IMR-90 (cell line): ENCODE measurements around the gene DKK3. TPM values are rescaled to one million over a fixed set of nuclear protein-coding genes. Genes with fewer than 3 reads are reported as not detected.

Source experiments
- ATAC-seq: fragments of 200-7000 bp; cut with Tn5 transposase; 2 replicates; pipeline ENCODE4 v1.9.1; 2020; ENCODE audit warnings: low read depth, mild to moderate bottlenecking, moderate library complexity
- BruUV-seq: library from RNA; stranded (reverse); fragments of 400-500 nt; replicated peaks from 2 replicates; lab custom pipeline; 2021; lab: Mats Ljungman, UMichigan
- CTCF ChIA-PET: fragments of 300-600 bp; formaldehyde crosslinking; extraction: SDS; loops from one replicate; lab custom pipeline; 2021; ENCODE audit warnings: antibody characterized with exemption; lab: Yijun Ruan, JAX
- POLR2A ChIA-PET: fragments of 300-600 bp; sonication (Branson Sonifier 250); formaldehyde crosslinking; loops from one replicate; lab custom pipeline; 2022; ENCODE audit warnings: antibody characterized with exemption; ENCODE audit not compliant: unreplicated experiment; lab: Charles Lee
- DNase-seq: peaks from one replicate; pipeline ENCODE4 v3.0.0; 2013
- H2AFZ ChIP-seq: replicated peaks from 2 replicates; pipeline ENCODE3; 2013; ENCODE audit warnings: low read length, mild to moderate bottlenecking; ENCODE audit not compliant: poor library complexity
- H2AK5ac ChIP-seq: 2 replicates; pipeline ENCODE4 v1.6.1; 2013; ENCODE audit warnings: low read depth, low read length, inconsistent platforms
- H2AK9ac ChIP-seq: replicated peaks from 2 replicates; pipeline ENCODE3; 2013; ENCODE audit warnings: mild to moderate bottlenecking, low read depth, low read length, moderate library complexity; ENCODE audit not compliant: poor library complexity
- H2BK120ac ChIP-seq: 2 replicates; pipeline ENCODE4 v1.6.1; 2013; ENCODE audit warnings: low read depth, low read length, inconsistent platforms
- H2BK15ac ChIP-seq: 3 replicates; pipeline ENCODE4 v1.6.1; 2013; ENCODE audit warnings: low read depth, low read length, inconsistent platforms
- H2BK20ac ChIP-seq: 2 replicates; pipeline ENCODE4 v1.6.1; 2013; ENCODE audit warnings: low read depth, mild to moderate bottlenecking, inconsistent platforms, low read length, moderate library complexity
- H2BK5ac ChIP-seq: 2 replicates; pipeline ENCODE4 v1.6.1; 2013; ENCODE audit warnings: mild to moderate bottlenecking, low read depth, low read length, inconsistent platforms; ENCODE audit not compliant: poor library complexity, severe bottlenecking
- H3K14ac ChIP-seq: replicated peaks from 2 replicates; pipeline ENCODE4 v1.6.1; 2013; ENCODE audit warnings: low read depth, low read length, inconsistent platforms
- H3K18ac ChIP-seq: 2 replicates; pipeline ENCODE4 v1.6.1; 2013; ENCODE audit warnings: low read depth, low read length, control low read depth
- H3K23ac ChIP-seq: 2 replicates; pipeline ENCODE4 v1.6.1; 2013; ENCODE audit warnings: low read depth, low read length, inconsistent platforms
- H3K27ac ChIP-seq: 2 replicates; pipeline ENCODE4 v1.5.1; 2013; ENCODE audit warnings: mild to moderate bottlenecking, control low read depth, low read length; ENCODE audit not compliant: insufficient read depth
- H3K27me3 ChIP-seq: 2 replicates; pipeline ENCODE4 v1.6.1; 2013; ENCODE audit warnings: low read length; ENCODE audit not compliant: control insufficient read depth, insufficient read depth
- H3K36me3 ChIP-seq: 2 replicates; pipeline ENCODE4 v1.6.1; 2013; ENCODE audit warnings: low read length, mixed read lengths; ENCODE audit not compliant: control insufficient read depth, insufficient read depth
- H3K4ac ChIP-seq: 2 replicates; pipeline ENCODE4 v1.6.1; 2013; ENCODE audit warnings: low read depth, low read length, inconsistent platforms
- H3K4me1 ChIP-seq: 2 replicates; pipeline ENCODE4 v1.6.1; 2013; ENCODE audit warnings: low read length, mixed read lengths; ENCODE audit not compliant: control insufficient read depth, insufficient read depth
- H3K4me2 ChIP-seq: 2 replicates; pipeline ENCODE4 v1.6.1; 2013; ENCODE audit warnings: low read depth, mild to moderate bottlenecking, control low read depth, low read length, moderate library complexity
- H3K4me3 ChIP-seq: 2 replicates; pipeline ENCODE4 v1.5.1; 2013; ENCODE audit warnings: low read depth, mild to moderate bottlenecking, control low read depth, low read length, moderate library complexity; ENCODE audit not compliant: insufficient read depth
- H3K56ac ChIP-seq: 2 replicates; pipeline ENCODE4 v1.6.1; 2013; ENCODE audit warnings: low read length, inconsistent platforms; ENCODE audit not compliant: insufficient read depth; ENCODE audit errors: extremely low read depth
- H3K79me1 ChIP-seq, 2 experiments: 2 replicates each; pipeline ENCODE4 v1.6.1; 2013; ENCODE audit warnings: low read length in 2 of 2, inconsistent platforms in 1 of 2, low read depth in 1 of 2
- H3K9ac ChIP-seq: 2 replicates; pipeline ENCODE4 v1.6.1; 2013; ENCODE audit warnings: low read depth, low read length, control low read depth
- H3K9me1 ChIP-seq: 2 replicates; pipeline ENCODE4 v1.6.1; 2013; ENCODE audit warnings: low read length, inconsistent platforms; ENCODE audit not compliant: insufficient read depth
- H3K9me3 ChIP-seq: 2 replicates; pipeline ENCODE4 v1.6.1; 2013; ENCODE audit warnings: low read length; ENCODE audit not compliant: control insufficient read depth, insufficient read depth
- H4K20me1 ChIP-seq: 2 replicates; pipeline ENCODE4 v1.6.1; 2013; ENCODE audit warnings: low read length, inconsistent platforms; ENCODE audit not compliant: insufficient read depth
- H4K5ac ChIP-seq: 2 replicates; pipeline ENCODE4 v1.6.1; 2013; ENCODE audit warnings: mild to moderate bottlenecking, low read depth, low read length, control low read depth
- H4K8ac ChIP-seq, 2 experiments: 2 replicates each; pipeline ENCODE4 v1.6.1; 2013; ENCODE audit warnings: low read depth in 2 of 2, low read length in 2 of 2, control low read depth in 1 of 2, inconsistent platforms in 1 of 2
- H4K91ac ChIP-seq: 2 replicates; pipeline ENCODE4 v1.6.1; 2013; ENCODE audit warnings: low read depth, low read length, inconsistent platforms; ENCODE audit not compliant: insufficient read depth
- BHLHE40 ChIP-seq: fragments of 150-350 bp; IDR thresholded peaks from 2 replicates; pipeline ENCODE4 v1.6.1; 2016; ENCODE audit warnings: mild to moderate bottlenecking, low read depth, low read length
- CEBPB ChIP-seq: IDR thresholded peaks from 2 replicates; pipeline ENCODE4 v1.6.1; 2012; ENCODE audit warnings: low read depth, low read length, improper control_type of control experiment
- CHD1 ChIP-seq: IDR thresholded peaks from 2 replicates; pipeline ENCODE4 v1.6.1; 2012; ENCODE audit warnings: low read depth, low read length, improper control_type of control experiment
- FOS ChIP-seq: fragments of 150-350 bp; IDR thresholded peaks from 2 replicates; pipeline ENCODE4 v1.6.1; 2016; ENCODE audit warnings: low read depth, low read length
- MAFK ChIP-seq: IDR thresholded peaks from 2 replicates; pipeline ENCODE4 v1.6.1; 2012; ENCODE audit warnings: low read depth, low read length, improper control_type of control experiment
- MAZ ChIP-seq: IDR thresholded peaks from 2 replicates; pipeline ENCODE4 v1.6.1; 2012; ENCODE audit warnings: low read depth, mild to moderate bottlenecking, low read length, improper control_type of control experiment, moderate library complexity, borderline replicate concordance
- MXI1 ChIP-seq: IDR thresholded peaks from 2 replicates; pipeline ENCODE4 v1.6.1; 2012; ENCODE audit warnings: low read depth, mild to moderate bottlenecking, low read length, moderate library complexity, borderline replicate concordance
- NFE2L2 ChIP-seq: fragments of 150-350 bp; IDR thresholded peaks from 2 replicates; pipeline ENCODE4 v1.6.1; 2016; ENCODE audit warnings: low read depth, mild to moderate bottlenecking, low read length
- POLR2A ChIP-seq: IDR thresholded peaks from 2 replicates; pipeline ENCODE4 v1.6.1; 2012; ENCODE audit warnings: mild to moderate bottlenecking, low read depth, low read length
- RAD21 ChIP-seq: IDR thresholded peaks from 2 replicates; pipeline ENCODE4 v1.6.1; 2012; ENCODE audit warnings: low read length, improper control_type of control experiment
- RCOR1 ChIP-seq: IDR thresholded peaks from 2 replicates; pipeline ENCODE4 v1.6.1; 2012; ENCODE audit warnings: mild to moderate bottlenecking, low read length, improper control_type of control experiment; ENCODE audit not compliant: insufficient replicate concordance
- RFX5 ChIP-seq: IDR thresholded peaks from 2 replicates; pipeline ENCODE4 v1.8.0; 2012; ENCODE audit warnings: low read depth, mild to moderate bottlenecking, low read length, moderate library complexity
- SMC3 ChIP-seq: fragments of 150-350 bp; IDR thresholded peaks from 2 replicates; pipeline ENCODE4 v1.6.1; 2016; ENCODE audit warnings: low read depth, mild to moderate bottlenecking, antibody characterized with exemption, low read length, moderate library complexity
- WGBS, 2 experiments: methylation state at CpG; one replicate each; pipeline versions ENCODE4 v1.1.5 to v1.1.7; 2013; ENCODE audit warnings: missing lambda C conversion rate in 2 of 2; ENCODE audit not compliant: insufficient read length in 1 of 2; ENCODE audit errors: extremely low coverage in 2 of 2; 5-methylcytosine and 5-hydroxymethylcytosine counted together
- dilution Hi-C: fragments of 300-500 bp; cut with HindIII; formaldehyde crosslinking; loops from one replicate; pipeline ENCODE4 v1.14.3; 2018; ENCODE audit warnings: low sequenced_read_pairs; ENCODE audit not compliant: unreplicated experiment
- in situ Hi-C: fragments of 300-500 bp; cut with MboI; formaldehyde crosslinking; loops from 3 replicates; pipeline ENCODE4 v1.14.3; 2019; ENCODE audit warnings: low sequenced_read_pairs, inconsistent platforms, mixed read lengths
- intact Hi-C: fragments of 100-400 bp; cut with micrococcal nuclease; formaldehyde crosslinking; loops from 2 replicates; pipeline ENCODE4 v1.10.0; 2022
- polyA plus RNA-seq, 3 experiments: library from polyadenylated mRNA; depleted of rRNA; stranded (reverse); fragments of >200 nt; gene quantifications; 2 replicates each; pipeline ENCODE4 v1.2.3, GENCODE V29; 2012; ENCODE audit warnings: low replicate concordance in 1 of 3
- total RNA-seq: library from RNA; depleted of rRNA; stranded (reverse); fragments of >200 nt; gene quantifications from 2 replicates; pipeline ENCODE4 v1.2.3, GENCODE V29; 2012
- TF ChIP-seq, protein P1 (sequence below): fragments of 150-350 bp; IDR thresholded peaks from 2 replicates; pipeline ENCODE4 v1.6.1; 2017; ENCODE audit warnings: mild to moderate bottlenecking, antibody characterized with exemption, low read length, low read depth
- TF ChIP-seq, protein P2 (sequence below): conservative IDR thresholded peaks from 2 replicates; pipeline ENCODE4 v1.5.1; 2012; ENCODE audit warnings: mild to moderate bottlenecking, low read depth, low read length, improper control_type of control experiment
- TF ChIP-seq, protein P3 (sequence below): fragments of 150-350 bp; IDR thresholded peaks from 2 replicates; pipeline ENCODE4 v1.6.1; 2016; ENCODE audit warnings: low read depth, mild to moderate bottlenecking, low read length, moderate library complexity, borderline replicate concordance

DKK3 gene
- total and polyA plus RNA-seq, 2 of the 4 experiments (the other 2 are of a cell fraction) = 453 to 964 TPM

DNA sequence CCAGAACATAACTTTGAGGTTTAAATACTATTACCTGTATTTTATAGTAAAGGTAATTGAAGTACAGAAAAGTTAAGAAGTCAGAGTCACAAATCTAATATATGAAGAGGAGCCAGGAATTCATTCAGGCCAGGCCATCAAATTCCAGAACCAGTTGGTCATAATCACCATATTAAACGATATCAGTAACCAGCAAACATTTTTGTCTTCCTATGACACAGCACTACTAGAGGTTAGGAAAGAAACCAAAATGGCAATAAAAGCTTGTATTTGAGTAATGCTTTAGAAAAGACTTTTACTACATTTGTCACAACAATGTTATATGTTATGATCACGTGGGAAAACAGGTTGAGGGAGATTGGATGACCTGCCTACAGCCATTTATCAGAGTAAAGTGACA lies 62.2 kb downstream of the DKK3 start:
- no peak overlapping the region for H2AK5ac ChIP-seq

More for the DNA sequence above, 62.2 kb downstream of the DKK3 start:
- Histone ChIP-seq H3K4me3 (no peak overlapping the region), H2BK20ac (no peak overlapping the region), H3K9me3 (no peaks in the 10 kb centered on the region), H4K20me1 (no peaks in the 10 kb centered on the region), H3K27me3 (no peaks in the 10 kb centered on the region), H3K9ac (no peak overlapping the region), H3K4me1 (peaks cover 5% of the 10 kb centered on the region; the same call in 1 of the 2 replicates), H3K79me1 (peaks cover 11 to 25% of the 10 kb centered on the region in 2 experiments), H3K18ac (no peak overlapping the region; the same call in 1 of the 2 replicates), H3K9me1 (no peaks in the 10 kb centered on the region), H3K4me2 (peak overlapping the region; percentile 26; the same call in 1 of the 2 replicates), H4K5ac (no peak overlapping the region), H2BK120ac (peak overlapping the region; percentile 11; the same call in 1 of the 2 replicates), H3K23ac (peak overlapping the region; percentile 39; the same call in 1 of the 2 replicates), H2BK15ac (no peak overlapping the region), H3K14ac (0 out of 2 replicates have a peak overlapping the region, but pooled peaks have one; percentile 10), H2AK9ac (no peak overlapping the region), H2AFZ (no peak overlapping the region), H3K36me3 (peaks cover 16% of the 10 kb centered on the region), H3K27ac (no peak overlapping the region), H2BK5ac (peak overlapping the region; percentile 31), H3K4ac (no peak overlapping the region; the same call in 1 of the 2 replicates), H4K91ac (no peak overlapping the region), H3K56ac (no peak overlapping the region), H4K8ac (no peak overlapping the region)
- CTCF ChIA-PET = interaction anchor here (0.7 to 1.0 kb wide), 3 partner anchors 20 to 94 kb away, joined by 3 to 4 read pairs (median 3); no protein-coding TSS in a partner anchor
- DNase-seq (peak; percentile 68), ATAC-seq (peak; percentile 77)
- BruUV-seq = no TSS peak
- in situ Hi-C loops (no loop called here), intact Hi-C loops (no loop called here), dilution Hi-C loops (no loop called here)
- WGBS, 2 experiments = no CpG with 5 or more reads among the region's 2 CpGs
- POLR2A ChIA-PET = no interaction called here
- TF ChIP-seq BHLHE40 (no peak), MXI1 (no peak), MAZ (no peak), RCOR1 (no peak), RFX5 (no peak), SMC3 (no peak), NFE2L2 (peak; percentile 57; the same call in 1 of the 2 replicates), RAD21 (0 out of 2 replicates have a peak, but pooled peaks have one; percentile 3), POLR2A (no peak), FOS (no peak), CEBPB (0 out of 2 replicates have a peak, but pooled peaks have one; percentile 23), CHD1 (no peak), MAFK (0 out of 2 replicates have a peak, but pooled peaks have one; percentile 3)
- TF ChIP-seq, protein P1, sequence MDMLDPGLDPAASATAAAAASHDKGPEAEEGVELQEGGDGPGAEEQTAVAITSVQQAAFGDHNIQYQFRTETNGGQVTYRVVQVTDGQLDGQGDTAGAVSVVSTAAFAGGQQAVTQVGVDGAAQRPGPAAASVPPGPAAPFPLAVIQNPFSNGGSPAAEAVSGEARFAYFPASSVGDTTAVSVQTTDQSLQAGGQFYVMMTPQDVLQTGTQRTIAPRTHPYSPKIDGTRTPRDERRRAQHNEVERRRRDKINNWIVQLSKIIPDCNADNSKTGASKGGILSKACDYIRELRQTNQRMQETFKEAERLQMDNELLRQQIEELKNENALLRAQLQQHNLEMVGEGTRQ = no peak
- TF ChIP-seq, protein P2, sequence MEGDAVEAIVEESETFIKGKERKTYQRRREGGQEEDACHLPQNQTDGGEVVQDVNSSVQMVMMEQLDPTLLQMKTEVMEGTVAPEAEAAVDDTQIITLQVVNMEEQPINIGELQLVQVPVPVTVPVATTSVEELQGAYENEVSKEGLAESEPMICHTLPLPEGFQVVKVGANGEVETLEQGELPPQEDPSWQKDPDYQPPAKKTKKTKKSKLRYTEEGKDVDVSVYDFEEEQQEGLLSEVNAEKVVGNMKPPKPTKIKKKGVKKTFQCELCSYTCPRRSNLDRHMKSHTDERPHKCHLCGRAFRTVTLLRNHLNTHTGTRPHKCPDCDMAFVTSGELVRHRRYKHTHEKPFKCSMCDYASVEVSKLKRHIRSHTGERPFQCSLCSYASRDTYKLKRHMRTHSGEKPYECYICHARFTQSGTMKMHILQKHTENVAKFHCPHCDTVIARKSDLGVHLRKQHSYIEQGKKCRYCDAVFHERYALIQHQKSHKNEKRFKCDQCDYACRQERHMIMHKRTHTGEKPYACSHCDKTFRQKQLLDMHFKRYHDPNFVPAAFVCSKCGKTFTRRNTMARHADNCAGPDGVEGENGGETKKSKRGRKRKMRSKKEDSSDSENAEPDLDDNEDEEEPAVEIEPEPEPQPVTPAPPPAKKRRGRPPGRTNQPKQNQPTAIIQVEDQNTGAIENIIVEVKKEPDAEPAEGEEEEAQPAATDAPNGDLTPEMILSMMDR = no peak
- TF ChIP-seq, protein P3, sequence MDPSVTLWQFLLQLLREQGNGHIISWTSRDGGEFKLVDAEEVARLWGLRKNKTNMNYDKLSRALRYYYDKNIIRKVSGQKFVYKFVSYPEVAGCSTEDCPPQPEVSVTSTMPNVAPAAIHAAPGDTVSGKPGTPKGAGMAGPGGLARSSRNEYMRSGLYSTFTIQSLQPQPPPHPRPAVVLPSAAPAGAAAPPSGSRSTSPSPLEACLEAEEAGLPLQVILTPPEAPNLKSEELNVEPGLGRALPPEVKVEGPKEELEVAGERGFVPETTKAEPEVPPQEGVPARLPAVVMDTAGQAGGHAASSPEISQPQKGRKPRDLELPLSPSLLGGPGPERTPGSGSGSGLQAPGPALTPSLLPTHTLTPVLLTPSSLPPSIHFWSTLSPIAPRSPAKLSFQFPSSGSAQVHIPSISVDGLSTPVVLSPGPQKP = no peak
